B cell (primary cell): ENCODE data around the gene PPP1R12B. TPM values are rescaled to one million over a fixed set of nuclear protein-coding genes. Genes with fewer than 3 reads are reported as not detected.
"Not testable (repeated sequence)": the region's sequence is repeated elsewhere in the genome, so short reads cannot be mapped to it uniquely, and the experiment has no call there.

Experiments used
- ATAC-seq: fragments of 200-7000 bp; cut with Tn5 transposase; one replicate; pipeline ENCODE4 v1.10.0; 2021; ENCODE audit warnings: low read depth, mild to moderate bottlenecking, moderate number of reproducible peaks, moderate library complexity
- CTCF ChIA-PET: fragments of 350-600 bp; sonication (Branson Sonifier 250); formaldehyde crosslinking; loops from one replicate; lab custom pipeline; 2021; ENCODE audit warnings: antibody characterized with exemption, inconsistent platforms; lab: Charles Lee
- POLR2A ChIA-PET: fragments of 350-600 bp; sonication (Branson Sonifier 250); formaldehyde crosslinking; loops from one replicate; lab custom pipeline; 2021; ENCODE audit warnings: antibody characterized with exemption; lab: Charles Lee
- DNase-seq: peaks from one replicate; pipeline ENCODE4 v3.0.0; 2013
- H2AFZ ChIP-seq: 2 replicates; pipeline ENCODE4 v1.6.1; 2012; ENCODE audit warnings: mild to moderate bottlenecking, low read depth, low read length; ENCODE audit not compliant: insufficient read depth, poor library complexity, severe bottlenecking
- H3K27ac ChIP-seq, 2 donors: 1 replicate in 1 of 2; 2 replicates in 1 of 2; pipeline ENCODE4 v1.5.1; 2012 to 2013; ENCODE audit warnings: low read length in 2 of 2, mild to moderate bottlenecking in 2 of 2, moderate library complexity in 1 of 2
- H3K27me3 ChIP-seq, 4 experiments: fragments of 200-600 bp in 1 of 4; sonication (generic) in 1 of 4; replicated peaks in 1 of 4; 1 replicate in 2 of 4; 2 replicates in 2 of 4; pipeline versions ENCODE4 v1.6.1 to v1.7.0; 2013 to 2016; ENCODE audit warnings: low read length in 3 of 4, mild to moderate bottlenecking in 2 of 4, mixed read lengths in 1 of 4, moderate library complexity in 1 of 4; ENCODE audit not compliant: insufficient read depth in 4 of 4, control insufficient read depth in 3 of 4; ENCODE audit errors: control extremely low read depth in 1 of 4
- H3K36me3 ChIP-seq, 2 experiments: replicated peaks in 1 of 2; 1 replicate in 1 of 2; 2 replicates in 1 of 2; pipeline versions ENCODE4 v1.6.1 to v1.7.1; 2013; ENCODE audit warnings: low read length in 1 of 2; ENCODE audit not compliant: insufficient read depth in 2 of 2, control insufficient read depth in 1 of 2; ENCODE audit errors: control extremely low read depth in 1 of 2, extremely low read depth in 1 of 2
- H3K4me1 ChIP-seq, 2 donors: fragments of 200-600 bp in 1 of 2; sonication (generic) in 1 of 2; 1 replicate in 1 of 2; 2 replicates in 1 of 2; pipeline versions ENCODE4 v1.5.1 to v1.6.1; 2013 to 2017; ENCODE audit warnings: low read length in 2 of 2; ENCODE audit not compliant: control insufficient read depth in 2 of 2, insufficient read depth in 2 of 2
- H3K4me2 ChIP-seq: replicated peaks from 2 replicates; pipeline ENCODE3; 2012; ENCODE audit warnings: mild to moderate bottlenecking, low read depth, low read length; ENCODE audit not compliant: poor library complexity, severe bottlenecking
- H3K4me3 ChIP-seq, 5 experiments: fragments of 200-600 bp in 1 of 5; sonication (generic) in 1 of 5; 1 replicate in 3 of 5; 2 replicates in 2 of 5; pipeline versions ENCODE4 v1.5.1 to v1.7.0; 2011 to 2016; ENCODE audit warnings: low read length in 4 of 5, mild to moderate bottlenecking in 4 of 5, low read depth in 2 of 5, control low read depth in 1 of 5, moderate library complexity in 1 of 5; ENCODE audit not compliant: insufficient read depth in 1 of 5; ENCODE audit errors: control extremely low read depth in 1 of 5, extremely low read depth in 1 of 5
- H3K79me2 ChIP-seq: fragments of 200-600 bp; sonication (generic); one replicate; pipeline ENCODE4 v1.6.0; 2016; ENCODE audit warnings: low read length; ENCODE audit not compliant: control insufficient read depth, insufficient read depth
- H3K9ac ChIP-seq: fragments of 200-600 bp; sonication (generic); 2 replicates; pipeline ENCODE4 v1.6.1; 2017; ENCODE audit warnings: mild to moderate bottlenecking, low read length, moderate library complexity
- H3K9me3 ChIP-seq, 3 donors: one replicate each; pipeline versions ENCODE4 v1.6.1 to v1.7.1; 2013; ENCODE audit warnings: low read length in 2 of 3; ENCODE audit not compliant: control insufficient read depth in 2 of 3, insufficient read depth in 1 of 3; ENCODE audit errors: control extremely low read depth in 1 of 3
- H4K20me1 ChIP-seq: 2 replicates; pipeline ENCODE4 v1.6.0; 2012; ENCODE audit warnings: mild to moderate bottlenecking, low read length; ENCODE audit not compliant: insufficient read depth, control insufficient read depth, poor library complexity, severe bottlenecking
- H3K27ac Mint-ChIP-seq: one replicate; pipeline ENCODE4 v1.8.0; 2021; ENCODE audit warnings: mixed read lengths
- H3K27me3 Mint-ChIP-seq: one replicate; pipeline ENCODE4 v1.8.0; 2021; ENCODE audit warnings: mixed read lengths
- H3K4me1 Mint-ChIP-seq: one replicate; pipeline ENCODE4 v1.8.0; 2021; ENCODE audit warnings: mixed read lengths
- H3K4me3 Mint-ChIP-seq: one replicate; pipeline ENCODE4 v1.8.0; 2021; ENCODE audit warnings: mixed read lengths
- H3K9me3 Mint-ChIP-seq: one replicate; pipeline ENCODE4 v1.8.0; 2022; ENCODE audit warnings: mixed read lengths; ENCODE audit not compliant: insufficient read depth
- EZH2 ChIP-seq: IDR thresholded peaks from 2 replicates; pipeline ENCODE4 v1.6.1; 2012; ENCODE audit warnings: borderline replicate concordance, low read depth, mild to moderate bottlenecking, moderate library complexity, low read length; ENCODE audit not compliant: insufficient read depth, poor library complexity, severe bottlenecking
- WGBS: methylation state at CpG from one replicate; pipeline ENCODE4 v1.1.5; 2013; ENCODE audit warnings: missing lambda C conversion rate; ENCODE audit not compliant: insufficient coverage; 5-methylcytosine and 5-hydroxymethylcytosine counted together
- intact Hi-C: fragments of 100-400 bp; cut with micrococcal nuclease; formaldehyde crosslinking; loops from one replicate; pipeline ENCODE4 v1.10.0; 2022
- polyA plus RNA-seq: library from polyadenylated mRNA; depleted of rRNA; stranded (reverse); fragments of >200 nt; gene quantifications from 2 replicates; pipeline ENCODE4 v1.2.3, GENCODE V29; 2012
- total RNA-seq, 2 donors: library from RNA; stranded (reverse); fragments of 120-200 nt in 1 of 2; gene quantifications; 1 replicate in 1 of 2; 2 replicates in 1 of 2; pipeline versions ENCODE4 v1.2.3 to v1.2.4, GENCODE V29; 2013 to 2022
- TF ChIP-seq, protein P1 (sequence below): fragments of 200-600 bp; IDR thresholded peaks from one replicate; pipeline ENCODE4 v1.8.0; 2022; ENCODE audit warnings: antibody characterized with exemption, mild to moderate bottlenecking

The PPP1R12B gene
- total and polyA plus RNA-seq, 2 donors (not counting 1 experiment from before 2014, with no cell fraction given), result 7.1 to 49.6 TPM

DNA sequence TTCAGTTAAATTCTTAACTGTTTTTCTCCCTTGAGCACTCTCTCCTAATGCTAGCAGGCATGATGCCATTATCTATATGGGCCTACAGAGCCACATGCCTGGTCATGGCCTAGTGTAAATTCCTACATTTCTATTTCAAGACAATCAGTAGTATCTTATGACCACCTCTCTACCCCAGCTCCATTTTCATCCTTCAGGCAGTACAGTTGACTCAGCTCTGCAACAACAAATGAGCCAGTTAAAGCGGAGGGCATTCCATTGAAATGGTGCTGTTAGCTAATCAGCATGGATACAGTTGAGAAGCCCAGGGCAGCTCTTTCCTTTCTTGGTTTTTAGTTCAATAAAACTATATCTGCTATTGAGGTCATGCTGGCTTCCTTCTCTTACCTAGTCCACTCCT lies 150.0 kb downstream of the PPP1R12B start:
- Mint-ChIP-seq H3K4me3 (no peak overlapping the region), H3K4me1 (no peaks in the 10 kb centered on the region), H3K27ac (no peak overlapping the region), H3K9me3 (no peaks in the 10 kb centered on the region), H3K27me3 (no peaks in the 10 kb centered on the region)
- Histone ChIP-seq H3K4me3 (no peak overlapping the region), H3K27me3 (no peaks in the 10 kb centered on the region), H3K4me1 (no peaks in the 10 kb centered on the region), H2AFZ (no peak overlapping the region), H3K79me2 (no peaks in the 10 kb centered on the region), H3K9me3 (no peaks in the 10 kb centered on the region), H4K20me1 (no peaks in the 10 kb centered on the region), H3K36me3 (peaks cover 3 to 21% of the 10 kb centered on the region in 2 experiments), H3K27ac (no peak overlapping the region), H3K9ac (no peak overlapping the region), H3K4me2 (no peak overlapping the region)
- CTCF ChIA-PET, result no interaction called here
- ATAC-seq, result no peak
- WGBS, result no CpG with 5 or more reads among the region's 1 CpG
- intact Hi-C loops, result no loop called here
- POLR2A ChIA-PET, result no interaction called here
- TF ChIP-seq, protein P1, sequence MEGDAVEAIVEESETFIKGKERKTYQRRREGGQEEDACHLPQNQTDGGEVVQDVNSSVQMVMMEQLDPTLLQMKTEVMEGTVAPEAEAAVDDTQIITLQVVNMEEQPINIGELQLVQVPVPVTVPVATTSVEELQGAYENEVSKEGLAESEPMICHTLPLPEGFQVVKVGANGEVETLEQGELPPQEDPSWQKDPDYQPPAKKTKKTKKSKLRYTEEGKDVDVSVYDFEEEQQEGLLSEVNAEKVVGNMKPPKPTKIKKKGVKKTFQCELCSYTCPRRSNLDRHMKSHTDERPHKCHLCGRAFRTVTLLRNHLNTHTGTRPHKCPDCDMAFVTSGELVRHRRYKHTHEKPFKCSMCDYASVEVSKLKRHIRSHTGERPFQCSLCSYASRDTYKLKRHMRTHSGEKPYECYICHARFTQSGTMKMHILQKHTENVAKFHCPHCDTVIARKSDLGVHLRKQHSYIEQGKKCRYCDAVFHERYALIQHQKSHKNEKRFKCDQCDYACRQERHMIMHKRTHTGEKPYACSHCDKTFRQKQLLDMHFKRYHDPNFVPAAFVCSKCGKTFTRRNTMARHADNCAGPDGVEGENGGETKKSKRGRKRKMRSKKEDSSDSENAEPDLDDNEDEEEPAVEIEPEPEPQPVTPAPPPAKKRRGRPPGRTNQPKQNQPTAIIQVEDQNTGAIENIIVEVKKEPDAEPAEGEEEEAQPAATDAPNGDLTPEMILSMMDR, result no peak
- TF ChIP-seq EZH2, result no peak
- DNase-seq, result no peak

DNA sequence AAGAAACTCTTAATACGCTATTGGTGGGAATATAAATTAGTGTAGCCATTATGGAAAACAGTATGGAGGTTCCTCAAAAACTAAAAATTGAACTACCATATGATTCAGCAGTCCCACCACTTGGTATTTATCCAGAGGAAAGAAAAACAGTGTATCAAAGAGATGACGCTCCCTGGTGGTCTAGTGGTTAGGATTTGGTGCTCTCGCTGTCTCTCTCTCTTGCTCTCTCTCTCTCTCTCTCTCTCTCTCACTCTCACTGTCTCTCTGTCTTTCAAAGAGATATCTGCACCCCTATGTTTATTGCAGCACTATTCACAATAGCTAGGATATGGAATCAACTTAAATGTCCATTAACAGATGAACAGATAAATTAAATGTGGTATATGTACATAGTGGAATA lies 151.5 kb downstream of the PPP1R12B start:
- H3K27ac Mint-ChIP-seq, H3K9me3 Mint-ChIP-seq, ATAC-seq, H3K27me3 ChIP-seq, H4K20me1 ChIP-seq, H3K9me3 ChIP-seq, DNase-seq, H3K27ac ChIP-seq, intact Hi-C loops, H3K9ac ChIP-seq, H3K4me3 ChIP-seq, H3K27me3 Mint-ChIP-seq, H3K4me3 Mint-ChIP-seq, POLR2A ChIA-PET, H3K4me2 ChIP-seq, H3K4me1 ChIP-seq, H3K4me1 Mint-ChIP-seq, H3K79me2 ChIP-seq, H2AFZ ChIP-seq: not testable (repeated sequence)
- CTCF ChIA-PET, result interaction anchor here (1.2 to 2.8 kb wide), 4 partner anchors 73 to 219 kb away, joined by 3 to 35 read pairs (median 18); no protein-coding TSS in a partner anchor
- peaks cover 3 to 21% of the 10 kb centered on the region in 2 experiments for H3K36me3 ChIP-seq
- WGBS, result no CpG with 5 or more reads among the region's 3 CpGs
